Omental fat pad (tissue), 4 donors: ENCODE data around the gene MRPL36. TPM values are rescaled to one million over a fixed set of nuclear protein-coding genes. Genes with fewer than 3 reads are reported as not detected.

Source experiments
- ATAC-seq: fragments of 150-250 bp; one replicate; pipeline ENCODE4 v1.9.1; 2016; ENCODE audit warnings: mild to moderate bottlenecking, moderate library complexity; ENCODE audit not compliant: low FRiP score
- DNase-seq: peaks from one replicate; pipeline ENCODE4 v3.0.0-alpha.2; 2019; ENCODE audit warnings: low spot score
- total RNA-seq, 4 donors: library from RNA; depleted of rRNA; stranded (reverse); fragments of >200 nt; gene quantifications; one replicate each; pipeline ENCODE4 v1.1.0, GENCODE V29; 2016
- TF ChIP-seq, protein P1 (sequence below), 3 donors: fragments of 450-650 bp; IDR thresholded peaks; one replicate each; pipeline ENCODE4 v1.5.1; 2016 to 2017; ENCODE audit warnings: antibody characterized with exemption in 3 of 3, mild to moderate bottlenecking in 3 of 3, moderate library complexity in 2 of 3

The MRPL36 gene
- total RNA-seq, 4 donors from 2014 or later, result 16.1 to 57.5 (median 49.5) TPM

DNA sequence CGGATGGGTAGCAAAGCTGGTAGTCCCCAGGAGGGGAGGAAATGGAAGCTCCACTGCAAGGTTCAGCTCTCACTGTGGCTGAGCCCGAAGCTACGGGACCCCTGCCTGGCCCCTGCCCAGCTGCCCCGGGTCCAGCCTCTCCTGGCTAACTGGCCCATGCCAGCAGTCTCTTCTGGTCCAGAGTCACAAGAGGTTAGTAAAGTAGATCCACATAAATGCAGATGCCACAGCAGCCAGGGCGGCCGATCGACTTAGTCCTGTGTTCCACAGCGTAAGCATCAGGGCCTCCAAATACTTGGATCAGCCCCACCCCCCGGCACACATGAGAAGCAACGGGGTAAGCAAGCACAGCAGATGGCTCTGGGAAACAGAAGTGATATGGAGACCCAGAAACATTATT lies 42.1 kb downstream of the MRPL36 start:
- DNase-seq (no peak), ATAC-seq (no peak)
- TF ChIP-seq, protein P1, sequence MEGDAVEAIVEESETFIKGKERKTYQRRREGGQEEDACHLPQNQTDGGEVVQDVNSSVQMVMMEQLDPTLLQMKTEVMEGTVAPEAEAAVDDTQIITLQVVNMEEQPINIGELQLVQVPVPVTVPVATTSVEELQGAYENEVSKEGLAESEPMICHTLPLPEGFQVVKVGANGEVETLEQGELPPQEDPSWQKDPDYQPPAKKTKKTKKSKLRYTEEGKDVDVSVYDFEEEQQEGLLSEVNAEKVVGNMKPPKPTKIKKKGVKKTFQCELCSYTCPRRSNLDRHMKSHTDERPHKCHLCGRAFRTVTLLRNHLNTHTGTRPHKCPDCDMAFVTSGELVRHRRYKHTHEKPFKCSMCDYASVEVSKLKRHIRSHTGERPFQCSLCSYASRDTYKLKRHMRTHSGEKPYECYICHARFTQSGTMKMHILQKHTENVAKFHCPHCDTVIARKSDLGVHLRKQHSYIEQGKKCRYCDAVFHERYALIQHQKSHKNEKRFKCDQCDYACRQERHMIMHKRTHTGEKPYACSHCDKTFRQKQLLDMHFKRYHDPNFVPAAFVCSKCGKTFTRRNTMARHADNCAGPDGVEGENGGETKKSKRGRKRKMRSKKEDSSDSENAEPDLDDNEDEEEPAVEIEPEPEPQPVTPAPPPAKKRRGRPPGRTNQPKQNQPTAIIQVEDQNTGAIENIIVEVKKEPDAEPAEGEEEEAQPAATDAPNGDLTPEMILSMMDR (IDR thresholded peaks at IDR 0.05), result no peak

DNA sequence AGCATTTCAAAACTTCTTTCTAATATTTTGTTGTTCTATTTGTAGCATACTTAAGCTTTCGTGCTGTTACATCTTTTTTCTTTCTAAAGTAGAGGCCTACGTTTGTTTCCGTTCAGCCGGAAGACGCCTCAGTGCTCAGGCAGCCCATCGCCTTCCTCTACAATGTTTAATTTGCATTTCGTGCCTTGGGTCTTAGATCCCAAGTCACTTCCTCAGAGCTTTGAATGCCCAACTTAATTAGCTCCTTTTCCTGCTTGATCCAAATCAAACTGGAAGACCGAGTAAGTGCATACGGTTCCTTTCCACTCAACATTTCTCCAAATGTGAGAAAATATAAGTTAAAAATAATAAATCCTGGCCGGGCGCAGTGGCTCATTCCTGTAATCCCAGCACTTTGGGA lies 43.2 kb downstream of the MRPL36 start:
- TF ChIP-seq, protein P1 (IDR thresholded peaks at IDR 0.05), result no peak
- DNase-seq (no peak), ATAC-seq (no peak)

DNA sequence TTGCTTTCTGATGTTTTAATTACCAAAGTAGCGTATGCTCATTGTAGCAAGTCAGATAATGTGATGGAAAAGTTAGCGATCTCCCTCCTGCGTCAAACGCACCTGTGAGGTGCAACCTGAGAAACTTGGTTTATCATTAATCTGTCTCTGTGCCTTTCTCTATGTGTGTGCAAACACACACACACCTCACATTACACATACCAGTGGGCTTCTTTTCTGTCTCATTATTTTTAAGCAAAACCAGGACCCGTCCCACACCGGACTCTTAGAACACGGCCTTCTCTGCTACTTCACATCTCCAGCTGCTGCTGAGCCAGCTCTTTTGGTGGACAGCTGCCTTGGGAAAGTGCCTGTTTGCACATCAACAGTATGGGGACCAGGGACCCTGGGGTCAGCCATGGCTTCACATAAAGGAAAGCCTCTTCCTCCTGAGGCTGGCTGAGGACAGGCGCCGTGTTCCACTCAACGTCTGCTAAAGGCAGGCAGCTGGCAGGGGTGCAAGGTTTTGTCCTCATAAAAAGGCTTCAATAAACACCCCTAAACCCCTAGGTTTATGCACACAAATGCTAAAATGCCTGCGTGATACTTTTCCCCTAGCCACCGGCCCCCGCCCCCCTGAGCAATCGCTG lies 44.2 kb downstream of the MRPL36 start:
- DNase-seq, result no peak
- ATAC-seq, result no peak
- TF ChIP-seq, protein P1 (IDR thresholded peaks at IDR 0.05), result no peak

DNA sequence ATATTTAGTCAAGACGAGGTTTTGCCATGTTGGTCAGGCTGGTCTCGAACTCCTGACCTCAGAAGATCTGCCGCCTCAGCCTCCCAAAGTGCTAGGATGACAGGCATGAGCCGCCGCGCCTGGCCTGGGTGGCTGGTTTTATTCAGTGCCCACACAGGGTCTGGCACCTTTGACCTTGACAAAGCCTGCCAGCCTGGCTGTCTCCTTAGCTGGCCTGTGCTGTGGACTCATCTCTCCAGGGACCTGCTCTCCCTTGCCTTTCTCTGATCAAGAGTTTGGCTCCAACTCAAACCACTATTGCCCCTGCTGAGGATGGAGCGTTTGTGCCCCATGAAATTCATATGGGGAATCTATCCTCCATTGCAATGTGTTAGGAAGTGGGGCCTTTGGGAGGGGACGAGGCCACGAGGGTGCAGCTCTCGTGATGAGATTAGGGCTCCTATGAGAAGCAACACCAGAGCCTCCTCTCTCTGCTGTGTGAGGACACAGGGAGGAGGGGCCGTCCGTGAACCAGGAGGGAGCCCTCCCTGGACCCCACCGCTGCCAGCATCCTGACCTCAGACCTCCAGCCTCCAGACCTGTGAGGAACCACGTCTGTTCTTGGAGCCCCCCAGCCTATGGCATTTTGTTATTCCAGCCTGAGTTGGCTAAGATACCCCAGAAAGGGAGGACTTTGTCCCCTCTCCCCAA lies 45.0 kb downstream of the MRPL36 start:
- ATAC-seq (no peak), DNase-seq (no peak)
- TF ChIP-seq, protein P1 (IDR thresholded peaks at IDR 0.05), result no peak

DNA sequence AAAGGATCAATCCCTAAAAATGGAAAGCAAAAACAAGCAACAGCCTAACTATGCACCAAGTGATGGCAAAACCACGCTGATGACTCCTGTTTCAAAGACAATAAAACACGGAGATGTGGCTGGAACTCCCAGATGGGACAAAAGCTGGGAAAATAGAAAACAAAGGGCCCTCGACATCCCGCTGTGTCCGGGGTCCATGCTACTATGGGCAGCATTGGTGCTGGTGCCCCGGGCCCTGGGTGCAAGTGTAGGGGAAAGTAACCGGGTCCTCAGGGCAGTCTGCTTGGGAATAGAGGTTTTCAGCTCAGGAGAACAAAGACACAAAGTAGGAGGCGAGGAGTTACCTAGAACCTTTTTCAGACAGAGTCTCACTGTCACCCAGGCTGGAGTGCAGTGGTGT lies 46.1 kb downstream of the MRPL36 start:
- DNase-seq, result no peak
- TF ChIP-seq, protein P1 (IDR thresholded peaks at IDR 0.05), result no peak

DNA sequence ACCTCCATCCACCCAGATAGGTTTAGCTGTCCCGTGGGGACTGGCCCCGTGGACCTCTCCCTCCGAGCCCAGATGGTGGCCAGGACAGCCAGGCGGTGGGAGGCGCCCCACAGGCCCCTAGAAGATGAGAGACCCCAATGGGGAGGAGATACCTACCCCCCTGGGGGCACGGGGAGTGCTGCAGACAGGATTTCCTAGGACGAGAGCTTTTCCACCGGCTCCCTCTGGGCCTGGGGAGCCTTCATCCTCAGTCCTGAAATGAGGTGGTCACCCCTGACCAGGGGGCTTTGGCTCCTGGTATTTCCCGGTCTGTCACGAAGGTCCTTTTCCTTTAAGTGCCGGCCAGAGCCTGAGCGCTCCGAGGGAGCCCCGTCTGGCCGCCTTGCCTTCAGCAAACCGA lies 46.8 kb downstream of the MRPL36 start:
- ATAC-seq (no peak), DNase-seq (no peak)
- TF ChIP-seq, protein P1 (IDR thresholded peaks at IDR 0.05), result no peak

More for the DNA sequence above, 46.1 kb downstream of the MRPL36 start:
- ATAC-seq, result no peak
